Heart right ventricle (tissue), 16 donors: ENCODE results near the gene COL5A1. TPM values are rescaled to one million over a fixed set of nuclear protein-coding genes. Genes with fewer than 3 reads are reported as not detected.
A peak's percentile ranks its signal among the peaks of the same experiment; 100 is the strongest.

Source experiments
- ATAC-seq, 8 donors: fragments of 200-7000 bp; cut with Tn5 transposase; one replicate each; pipeline ENCODE4 v1.9.1; 2020; ENCODE audit warnings: mild to moderate bottlenecking in 8 of 8, moderate library complexity in 8 of 8, moderate number of reproducible peaks in 1 of 8
- DNase-seq, 2 donors: peaks; one replicate each; pipeline ENCODE4 v3.0.0-alpha.2; 2020
- H3K27ac ChIP-seq, 10 donors: fragments of 200-600 bp; sonication (generic) in 2 of 10; one replicate each; pipeline versions ENCODE4 v1.5.0 to v1.8.0; 2020 to 2022; ENCODE audit warnings: mild to moderate bottlenecking in 3 of 10
- H3K27me3 ChIP-seq, 7 donors: fragments of 200-600 bp; one replicate each; pipeline ENCODE4 v1.8.0; 2021 to 2022; ENCODE audit warnings: mild to moderate bottlenecking in 2 of 7
- H3K36me3 ChIP-seq, 9 donors: fragments of 200-600 bp; sonication (generic) in 1 of 9; one replicate each; pipeline versions ENCODE4 v1.5.0 to v1.8.0; 2020 to 2022; ENCODE audit warnings: mild to moderate bottlenecking in 2 of 9
- H3K4me1 ChIP-seq, 9 donors: fragments of 200-600 bp; sonication (generic) in 1 of 9; one replicate each; pipeline versions ENCODE4 v1.5.0 to v1.8.0; 2020 to 2022; ENCODE audit warnings: mild to moderate bottlenecking in 4 of 9
- H3K4me3 ChIP-seq, 10 donors: fragments of 200-600 bp; sonication (generic) in 2 of 10; one replicate each; pipeline versions ENCODE4 v1.5.0 to v1.8.0; 2020 to 2022; ENCODE audit warnings: mild to moderate bottlenecking in 7 of 10, moderate library complexity in 2 of 10
- H3K9me3 ChIP-seq, 11 donors: fragments of 200-600 bp in 10 of 11; sonication (generic) in 2 of 11; one replicate each; pipeline versions ENCODE4 v1.5.0 to v1.8.0; 2013 to 2022; ENCODE audit warnings: mild to moderate bottlenecking in 2 of 11, control low read depth in 1 of 11, moderate library complexity in 1 of 11
- WGBS, 2 donors: extraction: QIAGEN DNeasy Blood & Tissue Kit; methylation state at CpG; one replicate each; pipeline ENCODE4 v1.1.7; 2013; ENCODE audit warnings: inconsistent platforms in 1 of 2; 5-methylcytosine and 5-hydroxymethylcytosine counted together
- intact Hi-C, 10 donors: fragments of 100-400 bp; cut with DNase I; formaldehyde crosslinking; loops; one replicate each; pipeline versions ENCODE4 v1.11.1 to v1.14.2; 2022
- polyA plus RNA-seq, 2 donors: library from polyadenylated mRNA; stranded (reverse); fragments of 200-250 nt; gene quantifications; one replicate each; pipeline ENCODE4 v1.2.3, GENCODE V29; 2013
- total RNA-seq, 10 donors: library from RNA; stranded (reverse); fragmentation: NEBNext Ultra II Directional in 3 of 10; extraction: Animal tissue kit (Norgen Biotek cat#: 25700) in 3 of 10; gene quantifications; one replicate each; pipeline versions ENCODE4 v1.2.1 to v1.2.4, GENCODE V29; 2021 to 2023
- TF ChIP-seq, protein P1 (sequence below), 9 donors: fragments of 200-600 bp; sonication (generic) in 2 of 9; IDR thresholded peaks; one replicate each; pipeline versions ENCODE4 v1.5.0 to v1.8.0; 2021 to 2022; ENCODE audit warnings: antibody characterized with exemption in 9 of 9, mild to moderate bottlenecking in 5 of 9, moderate library complexity in 1 of 9
- donor health status: Arrhythmogenic right ventricular cardiomyopathy.
- donor health status: ischemic (EF 13 %, LVEDD 7.1; RV severe dilation, severe dysfunction).
- donor health status: healthy with polysubstance abuse.
- donor health status: DM: no; HTN: yes; CAD: no.
- donor health status: DM: no; HTN: no; CAD: no.
- donor health status: ischemic (EF 25% LVEDD 6.9; RV normal size, moderate dysfunction).
- donor health status: ischemic (EF 25% LVEDD 5.7; RV mildly dilated, moderate dysfunction).
- donor health status: healthy.
- donor health status: DM: yes; HTN: yes; CAD: no.
- donor health status: Ischemic cardiomyopathy.
- donor health status: ischemic (EF 35%, LVEDD 5.7; RV mildly dilated, moderate dysfunction).
- donor health status: nonischemic (EF 11% LVEDD 7.7; RV severe dilation, severe dysfunction).
- donor health status: DM: yes; HTN: yes; CAD: no.
- donor health status: PGD.
- donor health status: ischemic (EF 29% LVEDD 5.4; RV normal size, mild dysfunction).
- donor health status: nonischemic (EF 23%, LVEDD 6.1; RV moderate dilation, normal function).

COL5A1 gene
- total and polyA plus RNA-seq, 12 donors = 8.1 to 60.0 (median 13.3) TPM

DNA sequence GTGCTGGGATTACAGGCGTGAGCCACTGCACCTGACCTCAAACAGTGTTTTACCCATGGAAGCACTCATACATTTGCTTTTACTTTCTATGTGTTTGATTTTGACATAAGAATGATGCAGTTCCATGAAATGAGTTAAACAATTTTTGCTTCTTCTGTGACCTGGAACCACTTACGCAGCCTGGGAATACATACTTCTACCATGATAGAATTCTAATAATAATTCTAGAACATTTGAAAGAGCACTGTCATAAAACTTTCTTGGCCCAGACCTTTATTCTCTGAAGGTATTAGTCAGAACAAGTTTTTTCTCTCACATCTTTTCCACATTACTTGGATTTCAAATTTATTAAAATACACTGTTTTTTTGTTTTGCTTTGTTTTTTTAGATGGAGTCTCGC is 25.3 kb upstream of the COL5A1 start:
- Histone ChIP-seq H3K36me3 (no peaks in the 10 kb centered on the region), H3K9me3 (peaks cover 0 to 22% (median 5%) of the 10 kb centered on the region in 11 donors), H3K4me3 (no peak overlapping the region), H3K4me1 (peaks cover 0 to 10% (median 0%) of the 10 kb centered on the region in 9 donors), H3K27ac (no peak overlapping the region), H3K27me3 (peaks cover 0 to 42% (median 10%) of the 10 kb centered on the region in 7 donors)
- no peak for DNase-seq
- intact Hi-C loops = no loop called here
- no peak for ATAC-seq
- WGBS, 2 donors = 88 to 98% methylated on average over 3 of the region's 3 CpGs
- TF ChIP-seq, protein P1, sequence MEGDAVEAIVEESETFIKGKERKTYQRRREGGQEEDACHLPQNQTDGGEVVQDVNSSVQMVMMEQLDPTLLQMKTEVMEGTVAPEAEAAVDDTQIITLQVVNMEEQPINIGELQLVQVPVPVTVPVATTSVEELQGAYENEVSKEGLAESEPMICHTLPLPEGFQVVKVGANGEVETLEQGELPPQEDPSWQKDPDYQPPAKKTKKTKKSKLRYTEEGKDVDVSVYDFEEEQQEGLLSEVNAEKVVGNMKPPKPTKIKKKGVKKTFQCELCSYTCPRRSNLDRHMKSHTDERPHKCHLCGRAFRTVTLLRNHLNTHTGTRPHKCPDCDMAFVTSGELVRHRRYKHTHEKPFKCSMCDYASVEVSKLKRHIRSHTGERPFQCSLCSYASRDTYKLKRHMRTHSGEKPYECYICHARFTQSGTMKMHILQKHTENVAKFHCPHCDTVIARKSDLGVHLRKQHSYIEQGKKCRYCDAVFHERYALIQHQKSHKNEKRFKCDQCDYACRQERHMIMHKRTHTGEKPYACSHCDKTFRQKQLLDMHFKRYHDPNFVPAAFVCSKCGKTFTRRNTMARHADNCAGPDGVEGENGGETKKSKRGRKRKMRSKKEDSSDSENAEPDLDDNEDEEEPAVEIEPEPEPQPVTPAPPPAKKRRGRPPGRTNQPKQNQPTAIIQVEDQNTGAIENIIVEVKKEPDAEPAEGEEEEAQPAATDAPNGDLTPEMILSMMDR (IDR thresholded peaks at IDR 0.05) = no peak

DNA sequence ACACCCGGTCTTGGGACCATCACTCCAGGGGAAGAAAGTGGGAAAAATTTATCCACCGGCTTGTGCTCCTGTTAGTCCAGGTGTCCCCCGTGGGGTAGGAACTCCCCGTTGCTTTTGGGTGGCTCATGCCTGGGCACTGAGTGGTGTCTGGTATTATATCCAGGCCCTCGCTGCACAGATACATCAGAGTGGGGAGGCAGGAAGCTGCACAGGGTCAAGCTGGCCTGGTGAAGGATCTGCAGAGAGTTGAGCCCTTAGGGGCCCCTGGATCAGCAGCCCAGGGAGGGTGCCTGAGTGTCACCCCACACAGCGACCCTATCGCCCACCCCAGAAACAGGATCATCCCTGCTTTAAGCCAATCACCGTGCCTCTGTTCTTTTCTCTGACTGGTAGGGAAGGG is 24.4 kb upstream of the COL5A1 start:
- ATAC-seq (no peak), DNase-seq (no peak)
- peaks cover 0 to 16% (median 4%) of the 10 kb centered on the region in 11 donors for H3K9me3 ChIP-seq
- H3K36me3 ChIP-seq = no peaks in the 10 kb centered on the region
- no peak overlapping the region for H3K27ac ChIP-seq
- TF ChIP-seq, protein P1 (IDR thresholded peaks at IDR 0.05) = no peak
- H3K27me3 ChIP-seq = peaks cover 0 to 51% (median 14%) of the 10 kb centered on the region in 7 donors
- H3K4me1 ChIP-seq = peaks cover 0 to 10% (median 0%) of the 10 kb centered on the region in 9 donors
- WGBS, 2 donors = 86 to 90% methylated on average over 8 of the region's 8 CpGs
- intact Hi-C loops = no loop called here
- H3K4me3 ChIP-seq = no peak overlapping the region

DNA sequence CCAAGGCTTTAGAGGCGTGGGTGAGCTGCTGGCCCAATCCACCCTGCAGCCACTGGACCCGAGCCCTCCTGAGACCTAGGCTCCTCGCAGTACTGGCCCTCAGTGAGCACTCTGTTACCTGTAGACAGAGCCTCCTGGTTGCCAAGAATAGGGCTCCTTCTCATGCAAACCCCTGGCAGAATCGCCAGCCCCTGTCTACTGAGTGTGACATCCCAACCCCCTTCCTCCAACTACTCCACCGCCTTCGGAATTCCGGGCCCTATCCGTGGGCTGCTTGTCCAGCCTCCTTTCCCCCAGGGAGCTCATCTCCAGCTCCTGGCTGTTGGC is 23.8 kb upstream of the COL5A1 start:
- WGBS, 2 donors = 55 to 61% methylated on average over 8 of the region's 8 CpGs
- no peak for ATAC-seq
- peaks cover 0 to 11% (median 0%) of the 10 kb centered on the region in 11 donors for H3K9me3 ChIP-seq
- no peak for DNase-seq
- peaks cover 0 to 51% (median 14%) of the 10 kb centered on the region in 7 donors for H3K27me3 ChIP-seq
- intact Hi-C loops = no loop called here
- TF ChIP-seq, protein P1 (IDR thresholded peaks at IDR 0.05) = no peak
- H3K4me3 ChIP-seq = no peak overlapping the region
- no peak overlapping the region for H3K27ac ChIP-seq
- peaks cover 0 to 10% (median 0%) of the 10 kb centered on the region in 9 donors for H3K4me1 ChIP-seq
- no peaks in the 10 kb centered on the region for H3K36me3 ChIP-seq

DNA sequence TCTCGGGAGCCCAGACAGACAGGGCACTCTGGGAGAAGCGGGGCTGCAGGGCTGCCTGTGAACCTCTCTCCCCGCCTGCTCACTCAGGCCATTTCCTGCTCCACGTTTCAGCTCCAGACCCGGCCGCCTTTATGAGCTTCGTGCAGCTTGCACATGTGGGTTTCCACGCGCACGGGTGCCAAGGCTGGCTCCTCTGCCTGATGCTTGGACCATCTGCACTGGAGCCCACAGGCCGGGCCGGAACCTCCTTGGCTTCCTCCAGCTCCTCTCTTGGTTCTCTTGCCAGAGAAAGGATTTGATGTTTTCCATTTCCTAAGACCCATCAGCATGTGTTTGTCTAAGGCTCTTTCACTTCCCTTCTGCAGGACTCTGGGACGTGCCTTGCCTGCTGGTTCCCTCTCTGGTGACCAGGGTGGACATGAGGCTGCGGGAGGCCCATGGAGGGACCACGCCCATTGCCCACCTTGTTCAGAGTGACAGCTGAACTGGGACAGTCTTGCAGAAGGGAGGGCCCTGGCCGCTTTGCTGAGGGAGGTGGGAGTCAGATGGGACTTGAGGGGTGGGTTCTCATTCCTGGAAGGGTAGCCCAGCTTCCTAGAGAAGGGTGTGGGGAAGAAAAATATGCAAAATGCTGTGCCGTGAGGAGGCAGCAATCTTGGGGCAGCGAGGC is 23.3 kb upstream of the COL5A1 start:
- intact Hi-C loops = no loop called here
- H3K4me3 ChIP-seq = no peak overlapping the region
- WGBS, 2 donors = 47 to 58% methylated on average over 18 of the region's 18 CpGs
- peaks cover 0 to 55% (median 14%) of the 10 kb centered on the region in 7 donors for H3K27me3 ChIP-seq
- peak in 5 of 8 donors; percentile 31 to 38 (median 35) for ATAC-seq
- no peak for DNase-seq
- peaks cover 0 to 10% (median 0%) of the 10 kb centered on the region in 11 donors for H3K9me3 ChIP-seq
- TF ChIP-seq, protein P1 (IDR thresholded peaks at IDR 0.05) = no peak
- no peak overlapping the region for H3K27ac ChIP-seq
- H3K36me3 ChIP-seq = no peaks in the 10 kb centered on the region
- H3K4me1 ChIP-seq = peaks cover 0 to 10% (median 0%) of the 10 kb centered on the region in 9 donors
